GM12878 (cell line): Measurements from ENCODE around the gene CCDC149. TPM values are rescaled to one million over a fixed set of nuclear protein-coding genes. Genes with fewer than 3 reads are reported as not detected.

Experiments used
- ATAC-seq: fragments of 200-7000 bp; cut with Tn5 transposase; 3 replicates; pipeline ENCODE4 v1.9.1; 2020; ENCODE audit warnings: mild to moderate bottlenecking, moderate library complexity
- BruUV-seq: library from RNA; stranded (reverse); fragments of 400-500 nt; replicated peaks from 2 replicates; lab custom pipeline; 2021; lab: Mats Ljungman, UMichigan
- CTCF ChIA-PET: fragments of 300-600 bp; sonication (Branson Sonifier 250); formaldehyde crosslinking; extraction: SDS; loops from one replicate; lab custom pipeline; 2021; ENCODE audit warnings: inconsistent platforms; lab: Yijun Ruan, JAX
- POLR2A ChIA-PET: fragments of 350-600 bp; formaldehyde crosslinking; extraction: SDS; loops from one replicate; lab custom pipeline; 2021; ENCODE audit warnings: inconsistent platforms; lab: Charles Lee
- RAD21 ChIA-PET: fragments of 300-600 bp; sonication (Branson Sonifier 250); formaldehyde crosslinking; loops from one replicate; lab custom pipeline; 2023; ENCODE audit warnings: antibody characterized with exemption; ENCODE audit not compliant: unreplicated experiment; lab: Charles Lee
- SMC1A ChIA-PET: fragments of 300-600 bp; sonication (Branson Sonifier 250); formaldehyde crosslinking; loops from one replicate; lab custom pipeline; 2023; ENCODE audit not compliant: unreplicated experiment, uncharacterized antibody; lab: Charles Lee
- DNase-seq: peaks from one replicate; pipeline ENCODE4 v3.0.0-alpha.2; 2011; ENCODE audit warnings: low read depth, low spot score
- FAIRE-seq: peaks from 3 replicates; lab custom pipeline; 2011; peaks lifted over from hg19 to GRCh38; lab: Jason Lieb, UNC
- H2AFZ ChIP-seq: 2 replicates; pipeline ENCODE4 v1.6.0; 2011; ENCODE audit warnings: low read depth, low read length, control low read depth; ENCODE audit not compliant: control insufficient read depth
- H3K27ac ChIP-seq: 2 replicates; pipeline ENCODE4 v1.5.1; 2011; ENCODE audit warnings: control low read depth; ENCODE audit not compliant: control insufficient read depth, insufficient read depth
- H3K27me3 ChIP-seq, 2 experiments: replicated peaks in 1 of 2; 2 replicates each; pipeline versions ENCODE4 v1.6.0 to v1.6.1; 2011; ENCODE audit warnings: low read length in 1 of 2; ENCODE audit not compliant: control insufficient read depth in 2 of 2, insufficient read depth in 2 of 2
- H3K36me3 ChIP-seq, 2 experiments: 2 replicates each; pipeline ENCODE4 v1.5.1; 2011; ENCODE audit warnings: low read length in 1 of 2; ENCODE audit not compliant: control insufficient read depth in 2 of 2, insufficient read depth in 2 of 2
- H3K4me1 ChIP-seq: 2 replicates; pipeline ENCODE4 v1.6.1; 2011; ENCODE audit warnings: mild to moderate bottlenecking, low read length, moderate library complexity, mixed read lengths; ENCODE audit not compliant: control insufficient read depth, insufficient read depth
- H3K4me2 ChIP-seq: 2 replicates; pipeline ENCODE4 v1.6.0; 2011; ENCODE audit warnings: control low read depth; ENCODE audit not compliant: control insufficient read depth, insufficient read depth
- H3K4me3 ChIP-seq: fragments of 200-600 bp; sonication (generic); 2 replicates; pipeline ENCODE4 v1.5.1; 2016
- H3K79me2 ChIP-seq: 2 replicates; pipeline ENCODE4 v1.6.0; 2011; ENCODE audit warnings: low read length; ENCODE audit not compliant: control insufficient read depth, insufficient read depth
- H3K9ac ChIP-seq: 2 replicates; pipeline ENCODE4 v1.8.0; 2011; ENCODE audit warnings: low read length, control low read depth, mixed read lengths; ENCODE audit not compliant: control insufficient read depth, insufficient read depth
- H3K9me3 ChIP-seq: replicated peaks from 3 replicates; pipeline ENCODE4 v1.5.1; 2011; ENCODE audit warnings: mild to moderate bottlenecking, low read length; ENCODE audit not compliant: control insufficient read depth, insufficient read depth
- H4K20me1 ChIP-seq: 2 replicates; pipeline ENCODE4 v1.6.0; 2011; ENCODE audit not compliant: control insufficient read depth, insufficient read depth
- ASH2L ChIP-seq: fragments of 300-600, 200-600 bp; sonication (generic); IDR thresholded peaks from 2 replicates; pipeline ENCODE4 v1.6.1; 2017; ENCODE audit warnings: low read depth, mild to moderate bottlenecking, borderline replicate concordance
- IKZF1 ChIP-seq: fragments of 450-650 bp; conservative IDR thresholded peaks from 2 replicates; pipeline ENCODE4 v1.6.1; 2017; ENCODE audit warnings: antibody characterized with exemption, mild to moderate bottlenecking
- RBBP5 ChIP-seq: fragments of 200-600 bp; sonication (generic); conservative IDR thresholded peaks from 2 replicates; pipeline ENCODE4 v1.6.1; 2016
- ZBTB4 ChIP-seq: fragments of 450-650 bp; formaldehyde crosslinking; IDR thresholded peaks from 2 replicates; pipeline ENCODE4 v1.4.0; 2022; ENCODE audit warnings: mild to moderate bottlenecking, moderate library complexity
- ZSCAN29 ChIP-seq: fragments of 450-650 bp; IDR thresholded peaks from 2 replicates; pipeline ENCODE4 v1.6.1; 2017; ENCODE audit warnings: mild to moderate bottlenecking, moderate library complexity
- WGBS: methylation state at CpG from one replicate; pipeline ENCODE4 v1.1.6; 2016; ENCODE audit warnings: low lambda C conversion rate; ENCODE audit not compliant: insufficient replicate concordance, insufficient coverage; ENCODE audit errors: missing lambda C conversion rate; 5-methylcytosine and 5-hydroxymethylcytosine counted together
- in situ Hi-C: fragments of 300-500 bp; cut with MboI; formaldehyde crosslinking; loops from 9 replicates; pipeline ENCODE4 v1.14.3; 2018; ENCODE audit warnings: mixed read lengths
- intact Hi-C: fragments of 100-400 bp; cut with micrococcal nuclease; formaldehyde crosslinking; loops from one replicate; pipeline ENCODE4 v1.14.2; 2022; ENCODE audit not compliant: unreplicated experiment
- polyA plus RNA-seq, 11 experiments: library from polyadenylated mRNA; depleted of rRNA in 4 of 11; unstranded in 6 of 11; stranded (reverse) in 5 of 11; fragments of >200 nt; fragmentation: Nextera tagmentation in 4 of 11; fragmentation: Illumina TruSeq in 1 of 11; extraction: Ambion mirVana in 4 of 11; extraction: Trizol in 1 of 11; gene quantifications; 1 replicate in 1 of 11; 2 replicates in 10 of 11; pipeline versions ENCODE4 v1.2.1 to v1.2.3, GENCODE V29; 2011 to 2016; ENCODE audit warnings: inconsistent platforms in 2 of 11, missing spikeins in 2 of 11, low read depth in 1 of 11
- total RNA-seq, 4 experiments: library from RNA; depleted of rRNA in 3 of 4; stranded (reverse); fragments of >200 nt in 3 of 4; fragmentation: Illumina TruSeq in 1 of 4; extraction: Trizol in 1 of 4; gene quantifications; 2 replicates each; pipeline versions ENCODE4 v1.2.1 to v1.2.3, GENCODE V29; 2013 to 2021

CCDC149 gene
- total and polyA plus RNA-seq, 10 of the 15 experiments (the other 5 are each of a cell fraction or from before 2014, with no cell fraction given): 0.03 to 0.04 (median 0.04) TPM; not detected in 7

GRCh38 chr4:24920008-24920407 is 7.2 kb upstream of the CCDC149 start:
- no peaks in the 10 kb centered on the region for H3K79me2 ChIP-seq
- no peak overlapping the region for H3K27ac ChIP-seq
- in situ Hi-C loops: no loop called here
- no peaks in the 10 kb centered on the region for H3K27me3 ChIP-seq
- no peaks in the 10 kb centered on the region; the same call in 2 of the 3 replicates for H3K9me3 ChIP-seq
- intact Hi-C loops: no loop called here
- no peak for DNase-seq
- H3K4me1 ChIP-seq: no peaks in the 10 kb centered on the region
- BruUV-seq: no TSS peak
- no peak overlapping the region for H2AFZ ChIP-seq
- CTCF ChIA-PET: no interaction called here
- no peak overlapping the region for H3K4me3 ChIP-seq
- TF ChIP-seq ZSCAN29: no peak
- no peak for TF ChIP-seq IKZF1
- TF ChIP-seq ZBTB4: no peak
- TF ChIP-seq ASH2L: no peak
- TF ChIP-seq RBBP5: no peak
- TF ChIP-seq, all 136 proteins: peak for 0
- POLR2A ChIA-PET: no interaction called here
- FAIRE-seq (no peak), ATAC-seq (no peak)
- no peaks in the 10 kb centered on the region for H4K20me1 ChIP-seq
- SMC1A ChIA-PET: no interaction called here
- no peak overlapping the region for H3K9ac ChIP-seq
- H3K36me3 ChIP-seq: no peaks in the 10 kb centered on the region
- 25% methylated on average over 2 of the region's 2 CpGs for WGBS
- H3K4me2 ChIP-seq: no peak overlapping the region
- RAD21 ChIA-PET: no interaction called here
